Measurements from ENCODE around the gene BGLAP. TPM values are rescaled to one million over a fixed set of nuclear protein-coding genes. Genes with fewer than 3 reads are reported as not detected.
A peak's percentile ranks its signal among the peaks of the same experiment; 100 is the strongest.

Gene BGLAP
- total RNA-seq, 6 experiments from 2014 or later = 0.44 to 1.5 (median 1.2) TPM; not detected in 2

DNA sequence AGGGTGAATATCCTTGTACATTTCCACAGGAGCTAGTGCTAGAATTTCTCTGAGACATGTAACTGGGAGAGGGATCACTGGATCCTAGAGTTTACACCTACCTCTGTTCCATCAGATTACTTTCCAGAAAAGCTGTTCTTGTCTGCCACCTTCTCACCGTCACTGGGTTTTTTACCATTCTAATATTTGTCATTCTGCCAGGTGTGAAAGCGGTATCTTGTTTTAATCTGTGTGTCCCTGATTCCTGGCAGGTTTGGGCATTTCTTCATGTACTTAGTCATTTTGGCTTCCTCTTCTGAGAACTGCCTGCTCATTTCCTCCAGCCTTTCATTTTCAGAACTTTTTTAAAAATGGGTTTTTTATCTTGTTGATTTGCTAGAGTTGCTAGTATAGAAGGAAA lies 24.1 kb upstream of the BGLAP start:
- intact Hi-C loops (cut with DNase I) = no loop called here
- no peaks in the 10 kb centered on the region for H3K9me3 ChIP-seq
- ATAC-seq = peak in 3 of 4 donors; percentile 7 to 39 (median 15)
- peaks cover 0 to 43% (median 19%) of the 10 kb centered on the region in 4 donors for H3K4me1 ChIP-seq
- no peaks in the 10 kb centered on the region for H3K27me3 ChIP-seq
- H3K36me3 ChIP-seq = peaks cover 0 to 11% (median 5%) of the 10 kb centered on the region in 4 donors
- H3K4me3 ChIP-seq = no peak overlapping the region
- TF ChIP-seq, protein P1, sequence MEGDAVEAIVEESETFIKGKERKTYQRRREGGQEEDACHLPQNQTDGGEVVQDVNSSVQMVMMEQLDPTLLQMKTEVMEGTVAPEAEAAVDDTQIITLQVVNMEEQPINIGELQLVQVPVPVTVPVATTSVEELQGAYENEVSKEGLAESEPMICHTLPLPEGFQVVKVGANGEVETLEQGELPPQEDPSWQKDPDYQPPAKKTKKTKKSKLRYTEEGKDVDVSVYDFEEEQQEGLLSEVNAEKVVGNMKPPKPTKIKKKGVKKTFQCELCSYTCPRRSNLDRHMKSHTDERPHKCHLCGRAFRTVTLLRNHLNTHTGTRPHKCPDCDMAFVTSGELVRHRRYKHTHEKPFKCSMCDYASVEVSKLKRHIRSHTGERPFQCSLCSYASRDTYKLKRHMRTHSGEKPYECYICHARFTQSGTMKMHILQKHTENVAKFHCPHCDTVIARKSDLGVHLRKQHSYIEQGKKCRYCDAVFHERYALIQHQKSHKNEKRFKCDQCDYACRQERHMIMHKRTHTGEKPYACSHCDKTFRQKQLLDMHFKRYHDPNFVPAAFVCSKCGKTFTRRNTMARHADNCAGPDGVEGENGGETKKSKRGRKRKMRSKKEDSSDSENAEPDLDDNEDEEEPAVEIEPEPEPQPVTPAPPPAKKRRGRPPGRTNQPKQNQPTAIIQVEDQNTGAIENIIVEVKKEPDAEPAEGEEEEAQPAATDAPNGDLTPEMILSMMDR (IDR thresholded peaks at IDR 0.05) = no peak
- no peak for TF ChIP-seq POLR2A (IDR thresholded peaks at IDR 0.05)
- no peak for DNase-seq
- peak overlapping the region; percentile 39 to 65 (median 42) for H3K27ac ChIP-seq
- WGBS (ENCODE audit: insufficient coverage, low coverage, low lambda C conversion rate, missing lambda C conversion rate) = 0% methylated on average over 2 of the region's 2 CpGs

DNA sequence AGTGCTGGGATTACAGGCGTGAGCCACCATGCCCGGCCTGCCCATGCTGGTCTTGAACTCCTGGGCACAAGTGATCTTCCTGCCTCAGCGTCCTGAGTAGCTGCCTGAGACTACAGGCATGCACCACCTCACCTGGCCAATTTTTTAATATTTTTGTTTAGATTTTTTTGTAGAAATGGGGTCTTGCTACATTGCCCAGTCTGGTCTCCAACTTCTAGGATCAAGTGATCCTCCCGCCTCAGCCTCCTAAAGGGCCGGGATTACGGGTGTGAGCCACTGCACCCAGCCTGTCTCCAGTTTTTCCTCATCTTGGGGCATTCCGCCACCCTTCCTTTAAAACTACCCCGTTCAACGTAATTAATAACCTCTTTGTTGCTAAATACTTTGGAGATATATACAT lies 21.8 kb upstream of the BGLAP start:
- intact Hi-C loops (cut with DNase I) = no loop called here
- 94% methylated on average over 9 of the region's 9 CpGs for WGBS (ENCODE audit: insufficient coverage, low coverage, low lambda C conversion rate, missing lambda C conversion rate)
- Histone ChIP-seq H3K27ac (no peak overlapping the region), H3K27me3 (no peaks in the 10 kb centered on the region), H3K36me3 (peaks cover 0 to 22% (median 6%) of the 10 kb centered on the region in 4 donors), H3K9me3 (no peaks in the 10 kb centered on the region), H3K4me1 (peaks cover 0 to 34% (median 16%) of the 10 kb centered on the region in 4 donors), H3K4me3 (no peak overlapping the region)
- TF ChIP-seq, protein P1 (IDR thresholded peaks at IDR 0.05) = no peak
- TF ChIP-seq POLR2A (IDR thresholded peaks at IDR 0.05) = no peak
- ATAC-seq (no peak), DNase-seq (no peak)

DNA sequence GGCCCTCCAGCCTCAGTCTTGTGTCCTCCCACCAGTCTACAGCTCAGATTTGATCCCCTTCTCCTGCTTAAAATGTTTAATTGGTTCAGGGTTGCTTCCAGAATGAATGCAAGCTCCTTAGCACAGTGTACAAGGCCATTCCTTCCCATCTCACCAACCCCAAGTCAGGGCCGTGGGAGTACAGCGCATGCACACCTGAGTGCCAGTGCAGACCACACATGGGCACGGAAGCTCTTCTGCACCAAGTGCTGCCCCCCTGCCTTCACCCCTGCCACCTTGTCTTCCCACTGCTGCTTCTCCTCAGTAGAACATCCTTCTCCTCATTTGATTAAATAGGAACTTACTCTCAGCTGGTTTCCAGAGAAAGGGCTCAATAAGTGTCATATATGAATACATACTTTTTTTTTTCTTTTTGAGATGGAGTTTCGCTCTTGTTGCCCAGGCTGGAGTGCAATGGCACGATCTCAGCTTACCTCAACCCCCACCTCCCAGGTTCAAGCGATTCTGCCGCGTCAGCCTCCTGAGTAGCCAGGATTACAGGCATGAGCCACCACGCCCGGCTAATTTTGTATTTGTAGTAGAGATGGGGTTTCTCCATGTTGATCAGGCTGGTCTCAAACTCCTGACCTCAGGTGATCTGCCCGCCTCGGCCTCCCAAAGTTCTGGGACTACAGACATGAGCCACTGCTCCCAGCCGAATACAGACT lies 19.8 kb upstream of the BGLAP start:
- Histone ChIP-seq H3K4me1 (peaks cover 0 to 22% (median 12%) of the 10 kb centered on the region in 4 donors), H3K4me3 (no peak overlapping the region), H3K27ac (no peak overlapping the region), H3K36me3 (peaks cover 0 to 22% (median 6%) of the 10 kb centered on the region in 4 donors), H3K27me3 (no peaks in the 10 kb centered on the region), H3K9me3 (no peaks in the 10 kb centered on the region)
- ATAC-seq = no peak
- intact Hi-C loops (cut with DNase I) = no loop called here
- 100% methylated on average over 3 of the region's 13 CpGs for WGBS (ENCODE audit: insufficient coverage, low coverage, low lambda C conversion rate, missing lambda C conversion rate)
- no peak for TF ChIP-seq POLR2A (IDR thresholded peaks at IDR 0.05)
- TF ChIP-seq, protein P1 (IDR thresholded peaks at IDR 0.05) = no peak
- DNase-seq = no peak

DNA sequence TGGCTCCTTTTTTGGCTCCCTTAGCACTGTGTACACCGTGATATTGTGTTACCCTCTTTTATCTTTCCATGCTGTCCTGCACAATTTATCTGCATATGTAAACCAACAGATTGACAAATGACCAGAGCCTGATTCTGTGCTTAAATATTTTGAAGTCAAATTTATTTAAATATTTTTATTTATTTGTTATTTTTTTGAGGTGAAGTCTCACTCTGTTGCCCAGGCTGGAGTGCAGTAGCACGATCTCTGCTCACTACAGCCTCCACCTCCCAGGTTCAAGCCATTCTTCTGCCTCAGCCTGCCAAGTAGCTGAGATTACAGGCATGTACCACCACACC lies 16.3 kb upstream of the BGLAP start:
- intact Hi-C loops (cut with DNase I) = loop anchor here (5.0 kb wide), 1 partner anchor 78 kb away; no protein-coding TSS in a partner anchor
- no peak for DNase-seq
- TF ChIP-seq POLR2A (IDR thresholded peaks at IDR 0.05) = no peak
- TF ChIP-seq, protein P1 (IDR thresholded peaks at IDR 0.05) = no peak
- Histone ChIP-seq H3K9me3 (no peaks in the 10 kb centered on the region), H3K27me3 (no peaks in the 10 kb centered on the region), H3K27ac (peak overlapping the region in 1 of 3 donors; percentile 28), H3K4me3 (no peak overlapping the region), H3K36me3 (peaks cover 0 to 26% (median 6%) of the 10 kb centered on the region in 4 donors), H3K4me1 (peaks cover 0 to 7% (median 3%) of the 10 kb centered on the region in 4 donors)
- ATAC-seq = no peak
- 6% methylated on average over 2 of the region's 2 CpGs for WGBS (ENCODE audit: insufficient coverage, low coverage, low lambda C conversion rate, missing lambda C conversion rate)
